CD4-positive, alpha-beta T cell treated with Interleukin-15 for 4 hours (primary cell): ENCODE data around the gene CYB5A.
"Not testable (repeated sequence)": the region's sequence is repeated elsewhere in the genome, so short reads cannot be mapped to it uniquely, and the experiment has no call there.

ENCODE experiments used
- DNase-seq: peaks from one replicate; pipeline ENCODE4 v3.0.0-alpha.2; 2020; ENCODE audit warnings: low spot score

CYB5A gene, protein sequence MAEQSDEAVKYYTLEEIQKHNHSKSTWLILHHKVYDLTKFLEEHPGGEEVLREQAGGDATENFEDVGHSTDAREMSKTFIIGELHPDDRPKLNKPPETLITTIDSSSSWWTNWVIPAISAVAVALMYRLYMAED

GRCh38 chr18:74291771-74292540, at the start of gene CYB5A:
Gene CYB5A (minus strand): TSS chr18:74291963. CDS start chr18:74291875, 88 bp downstream.
- DNase-seq, result peak; percentile 99

DNA sequence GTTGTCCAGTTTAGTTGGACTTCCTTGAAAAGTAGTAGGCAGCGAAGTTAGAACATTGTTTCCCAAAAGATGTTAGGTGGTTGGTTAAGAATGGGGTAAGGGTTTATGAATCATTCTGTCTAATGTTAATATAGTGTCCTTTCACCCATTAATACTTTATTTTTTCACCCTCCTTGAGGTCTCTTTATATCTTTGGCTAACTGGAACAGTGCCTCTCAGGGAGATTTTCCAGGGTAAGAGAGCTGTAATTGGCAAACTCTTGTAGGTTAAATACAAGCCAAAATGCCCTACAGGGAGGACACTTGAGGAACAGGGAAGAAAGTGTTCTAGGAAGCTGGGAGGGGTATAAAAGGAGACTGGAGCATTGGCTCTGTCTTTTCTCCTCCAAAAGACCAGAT, 46.1 kb upstream of the CYB5A start:
- DNase-seq, result no peak

DNA sequence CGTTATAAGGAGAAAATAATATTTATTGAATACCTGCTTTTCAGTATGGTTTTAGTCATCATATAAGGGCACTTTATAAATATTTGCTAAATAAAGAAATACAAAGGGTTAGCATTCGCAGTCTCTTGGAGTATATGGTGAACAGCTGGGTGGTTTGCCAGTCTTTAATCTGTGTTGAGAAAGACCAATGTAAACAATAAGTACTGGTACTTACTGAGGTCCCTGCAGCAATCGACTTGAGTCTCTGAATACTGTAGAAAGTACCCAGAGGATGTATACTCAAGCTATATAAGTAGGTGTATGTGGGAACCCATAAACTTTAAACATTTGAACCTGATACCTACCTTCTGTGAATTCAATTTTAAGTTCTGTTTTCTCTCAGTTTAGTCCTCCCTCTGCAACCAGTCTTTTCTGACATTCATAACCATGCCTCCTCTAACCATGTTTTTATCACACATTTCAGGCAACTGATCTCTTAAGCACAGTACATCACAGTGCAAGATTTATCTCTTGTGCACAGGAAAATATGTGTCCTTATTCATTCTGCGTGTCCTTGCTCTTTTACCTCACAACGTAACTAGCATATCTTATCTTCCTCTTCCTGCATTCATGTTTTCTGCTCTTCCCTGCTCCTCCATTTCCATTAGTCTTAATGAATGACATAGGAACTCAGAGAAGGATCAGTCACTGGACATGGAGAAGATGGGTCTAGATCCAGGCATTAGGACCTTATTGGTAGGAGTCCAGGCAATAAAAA, 45.6 kb upstream of the CYB5A start:
- no peak for DNase-seq

GRCh38 chr18:74336656-74337055, 44.9 kb upstream of the CYB5A start:
- DNase-seq, result no peak

DNA sequence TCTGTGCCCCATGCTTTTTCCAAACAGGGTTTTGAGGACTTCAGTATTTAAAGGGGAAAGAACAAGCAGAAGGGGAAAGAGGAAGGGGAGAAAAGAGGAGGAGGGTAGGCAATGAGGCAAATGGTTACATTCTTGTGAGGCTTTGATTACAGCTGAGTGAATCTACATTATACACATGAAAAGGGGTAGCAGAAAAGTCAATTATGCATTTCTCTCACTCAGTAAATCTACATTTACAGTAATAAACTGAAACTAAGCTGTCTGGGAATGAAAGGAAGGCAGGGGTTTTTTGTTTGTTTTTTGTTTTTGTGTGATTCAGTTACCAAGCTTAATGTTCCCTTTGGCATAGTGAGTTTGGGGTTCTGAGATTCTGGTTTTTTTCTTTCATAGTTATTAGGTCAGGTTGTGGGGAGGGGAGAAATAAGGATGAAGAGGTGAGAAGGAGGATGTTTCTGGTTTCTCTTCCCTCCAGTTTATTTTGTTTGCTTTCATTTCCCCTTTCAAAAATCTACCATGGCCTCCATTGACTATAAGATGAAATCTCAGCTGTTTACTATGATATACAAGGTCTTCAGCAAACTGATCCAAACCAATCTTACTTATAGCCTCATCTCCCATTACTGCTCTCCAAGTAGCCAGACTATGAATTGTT, 42.6 kb upstream of the CYB5A start:
- no peak for DNase-seq

DNA sequence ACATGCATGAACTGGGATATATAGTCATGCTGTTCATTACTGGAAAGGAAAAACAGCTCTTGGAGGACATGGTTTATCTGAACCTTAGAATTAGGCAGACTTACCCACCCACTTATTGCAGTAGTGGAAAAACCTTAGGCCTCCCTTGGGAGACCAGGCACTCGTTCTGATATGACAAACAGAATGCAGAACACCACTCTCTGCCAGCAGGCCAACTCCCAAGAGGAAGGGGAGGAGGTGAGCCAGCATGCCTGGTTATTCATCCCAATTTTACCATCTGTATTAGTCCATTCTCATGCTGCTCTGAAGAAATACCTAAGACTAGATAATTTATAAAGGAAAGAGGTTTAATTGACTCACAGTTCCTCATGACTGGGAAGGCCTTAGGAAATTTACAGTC, 41.3 kb upstream of the CYB5A start:
- no peak for DNase-seq

GRCh38 chr18:74331404-74331803, 39.6 kb upstream of the CYB5A start:
- DNase-seq, result no peak

- no peak for DNase-seq
Observed at GRCh38 chr18:74329688-74330205, 38.0 kb upstream of the CYB5A start.

DNA sequence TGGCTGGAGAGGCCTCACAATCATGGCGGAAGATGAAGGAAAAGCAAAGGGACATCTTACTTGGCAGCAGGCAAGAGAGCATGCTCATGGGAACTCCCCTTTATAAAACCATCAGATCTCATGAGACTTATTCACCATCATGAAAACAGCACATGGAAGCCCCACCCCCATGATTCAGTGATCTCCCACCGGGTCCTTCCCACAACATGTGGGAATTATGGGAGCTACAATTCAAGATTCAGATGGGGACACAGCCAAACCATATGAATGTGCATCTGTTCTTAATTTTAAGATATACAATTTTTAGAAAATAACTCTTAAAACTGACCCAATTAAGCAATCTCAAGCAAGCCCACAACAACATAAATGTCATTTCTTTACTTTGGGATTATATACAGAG, 36.4 kb upstream of the CYB5A start:
- no peak for DNase-seq

DNA sequence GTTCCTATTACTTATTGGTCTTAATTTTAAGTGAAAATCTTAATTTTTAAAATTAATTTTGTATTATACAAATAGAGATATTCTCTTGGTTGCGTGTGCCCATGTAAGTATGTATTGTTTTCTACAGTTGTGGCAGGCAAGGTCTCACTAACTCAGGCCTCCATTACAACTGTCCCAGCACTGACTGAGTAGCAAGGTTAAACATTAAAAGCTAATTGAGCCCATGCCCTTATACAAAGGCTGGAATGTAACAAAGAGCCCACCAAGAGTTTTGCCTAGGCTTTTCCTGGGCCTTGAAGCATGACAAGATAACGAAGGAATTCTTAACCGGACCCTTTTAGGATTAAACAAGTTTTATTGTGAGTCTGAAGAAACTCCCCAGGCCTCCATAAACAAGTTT, 35.0 kb upstream of the CYB5A start:
- DNase-seq, result not testable (repeated sequence)

GRCh38 chr18:74326231-74326630, 34.5 kb upstream of the CYB5A start:
- no peak for DNase-seq

DNA sequence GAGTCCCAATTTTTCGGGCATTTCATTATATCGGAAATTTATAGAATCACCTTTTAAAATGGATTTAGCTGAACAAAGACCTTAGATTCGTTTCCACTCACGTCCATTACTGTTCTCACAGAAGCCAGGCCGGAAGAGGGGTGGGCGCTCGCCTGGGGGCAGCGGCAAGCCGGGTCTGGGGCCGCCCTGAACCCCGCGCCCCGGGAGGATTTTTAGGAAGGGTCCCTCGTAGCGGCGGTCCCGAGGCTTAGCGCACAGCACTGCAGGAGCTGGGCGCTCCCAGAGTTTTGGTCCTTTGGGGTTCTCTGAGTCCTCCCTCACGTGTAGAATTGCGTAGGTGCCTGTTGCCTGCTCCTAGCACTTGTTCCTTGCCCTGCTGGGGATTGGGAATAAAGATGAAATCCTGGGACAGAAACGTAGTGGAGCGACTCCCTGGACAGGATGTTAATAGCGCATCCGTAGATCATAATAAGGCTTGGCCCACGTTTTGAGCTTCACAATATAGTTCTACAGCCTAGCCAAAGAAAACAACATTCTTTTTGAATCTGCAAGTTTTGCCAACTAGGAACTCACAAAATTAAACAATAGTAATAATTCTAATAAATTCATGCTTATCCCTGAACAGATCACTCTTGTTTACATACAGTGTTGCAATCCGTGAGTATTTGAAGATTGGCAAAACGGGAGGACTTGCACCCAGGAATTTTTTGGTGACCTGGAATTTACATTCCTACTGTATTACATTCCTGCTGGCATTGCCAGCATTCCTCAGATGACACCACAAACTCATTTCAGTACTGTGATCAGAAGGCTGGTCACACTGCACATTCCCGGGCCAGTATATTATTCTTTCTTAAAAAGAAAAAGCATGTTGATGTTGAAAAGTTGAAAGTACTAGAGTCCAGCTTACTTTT, 24.8 kb upstream of the CYB5A start:
- no peak for DNase-seq

GRCh38 chr18:74315464-74316256, 23.9 kb upstream of the CYB5A start, which contains the start of gene C18orf63:
Gene C18orf63 (plus strand): TSS chr18:74315839. CDS start chr18:74317866, 2,027 bp downstream.
- DNase-seq, result no peak

- no peak for DNase-seq
Observed at GRCh38 chr18:74314759-74315463, 23.1 kb upstream of the CYB5A start.

GRCh38 chr18:74311000-74311399, 19.2 kb upstream of the CYB5A start:
- DNase-seq, result no peak

- DNase-seq, result no peak
Observed at GRCh38 chr18:74310411-74310810, 18.6 kb upstream of the CYB5A start.

GRCh38 chr18:74303936-74304335, 12.2 kb upstream of the CYB5A start:
- DNase-seq, result no peak

DNA sequence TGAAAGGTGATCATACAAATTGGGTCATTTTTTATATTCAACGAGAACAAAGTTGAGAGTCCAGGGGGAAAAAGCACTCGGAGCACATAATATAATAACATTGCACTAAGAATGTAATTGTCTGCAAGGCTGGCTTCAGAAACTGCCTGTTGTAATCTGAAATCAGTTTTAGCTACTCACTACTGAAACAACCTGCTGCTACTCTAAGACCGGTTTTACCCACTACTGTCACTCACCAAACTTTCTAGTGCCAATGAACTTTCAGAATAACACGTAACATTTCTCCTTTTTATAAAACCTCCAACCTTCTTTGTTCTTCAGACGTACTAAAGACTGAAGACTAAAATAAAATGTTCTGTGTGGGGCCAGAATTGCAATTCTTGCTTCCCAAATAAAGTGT, 11.5 kb upstream of the CYB5A start:
- no peak for DNase-seq

- no peak for DNase-seq
Observed at GRCh38 chr18:74299746-74300145, 8.0 kb upstream of the CYB5A start.

- no peak for DNase-seq
Observed at GRCh38 chr18:74299162-74299561, 7.4 kb upstream of the CYB5A start.
